Activated CD4-positive, alpha-beta T cell treated with anti-CD3 and anti-CD28 coated beads for 48 hours (primary cell): Measurements from ENCODE around the gene COASY.
"Not testable (repeated sequence)": the region's sequence is repeated elsewhere in the genome, so short reads cannot be mapped to it uniquely, and the experiment has no call there.

ENCODE experiments used
- DNase-seq: peaks from one replicate; pipeline ENCODE4 v3.0.0-alpha.2; 2020

Gene COASY

GRCh38 chr17:42531455-42532354, 30.2 kb upstream of the COASY start:
- peak; percentile 62 for DNase-seq

DNA sequence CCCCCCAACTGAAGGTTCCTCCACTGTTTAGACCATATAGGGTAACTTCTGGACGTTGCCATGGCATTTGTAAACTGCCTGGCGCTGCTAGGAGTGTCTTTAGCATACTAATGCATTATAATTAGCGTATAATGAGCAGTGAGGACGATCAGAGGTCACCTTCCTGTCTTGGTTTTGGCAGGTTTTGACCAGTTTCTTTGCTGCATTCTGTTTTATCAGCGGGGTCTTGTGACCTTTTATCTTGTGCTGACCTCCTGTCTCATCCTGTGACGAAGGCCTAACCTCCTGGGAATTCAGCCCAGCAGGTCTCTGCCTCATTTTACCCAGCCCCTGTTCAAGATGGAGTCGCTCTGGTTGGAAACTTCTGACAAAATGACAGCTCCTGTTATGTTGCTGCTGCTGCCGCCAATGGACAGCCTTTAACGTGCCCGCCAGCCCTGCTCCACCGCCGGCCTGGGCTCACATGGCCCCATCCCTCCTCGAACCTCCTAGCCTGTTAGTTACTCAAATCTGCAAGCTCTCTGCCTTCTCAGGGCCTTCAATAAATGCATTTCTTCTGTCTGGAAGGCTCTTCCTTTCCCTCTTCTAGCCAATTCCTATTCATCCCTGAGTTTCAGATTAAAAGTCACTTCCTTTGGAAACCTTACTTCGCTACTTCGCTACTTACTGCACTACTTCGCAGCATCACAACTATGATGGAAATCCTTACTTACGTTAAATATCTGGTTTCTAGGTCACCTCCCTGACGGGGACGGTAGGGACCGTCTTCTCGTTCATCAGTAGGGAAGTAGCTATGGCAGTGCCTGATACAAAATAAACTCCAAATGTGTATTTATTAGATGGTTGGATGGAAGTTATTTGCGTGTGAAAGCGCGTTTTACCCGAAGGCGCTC, 26.5 kb upstream of the COASY start:
- DNase-seq: no peak

DNA sequence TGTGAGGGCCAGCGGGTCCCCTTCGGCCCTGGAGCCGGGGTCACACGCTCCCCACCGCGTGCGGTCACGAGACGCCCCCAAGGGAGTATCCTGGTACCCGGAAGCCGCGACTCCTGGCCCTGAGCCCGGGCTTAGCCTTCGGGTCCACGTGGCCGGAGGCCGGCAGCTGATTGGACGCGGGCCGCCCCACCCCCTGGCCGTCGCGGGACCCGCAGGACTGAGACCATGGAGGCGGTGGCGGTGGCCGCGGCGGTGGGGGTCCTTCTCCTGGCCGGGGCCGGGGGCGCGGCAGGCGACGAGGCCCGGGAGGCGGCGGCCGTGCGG, 25.9 kb upstream of the COASY start, which contains the start of gene NAGLU:
TSS of gene NAGLU (plus strand) at position 194 of the 324 bp plus-strand sequence. CDS start at position 226, 32 bp downstream.
- peak; percentile 90 for DNase-seq

DNA sequence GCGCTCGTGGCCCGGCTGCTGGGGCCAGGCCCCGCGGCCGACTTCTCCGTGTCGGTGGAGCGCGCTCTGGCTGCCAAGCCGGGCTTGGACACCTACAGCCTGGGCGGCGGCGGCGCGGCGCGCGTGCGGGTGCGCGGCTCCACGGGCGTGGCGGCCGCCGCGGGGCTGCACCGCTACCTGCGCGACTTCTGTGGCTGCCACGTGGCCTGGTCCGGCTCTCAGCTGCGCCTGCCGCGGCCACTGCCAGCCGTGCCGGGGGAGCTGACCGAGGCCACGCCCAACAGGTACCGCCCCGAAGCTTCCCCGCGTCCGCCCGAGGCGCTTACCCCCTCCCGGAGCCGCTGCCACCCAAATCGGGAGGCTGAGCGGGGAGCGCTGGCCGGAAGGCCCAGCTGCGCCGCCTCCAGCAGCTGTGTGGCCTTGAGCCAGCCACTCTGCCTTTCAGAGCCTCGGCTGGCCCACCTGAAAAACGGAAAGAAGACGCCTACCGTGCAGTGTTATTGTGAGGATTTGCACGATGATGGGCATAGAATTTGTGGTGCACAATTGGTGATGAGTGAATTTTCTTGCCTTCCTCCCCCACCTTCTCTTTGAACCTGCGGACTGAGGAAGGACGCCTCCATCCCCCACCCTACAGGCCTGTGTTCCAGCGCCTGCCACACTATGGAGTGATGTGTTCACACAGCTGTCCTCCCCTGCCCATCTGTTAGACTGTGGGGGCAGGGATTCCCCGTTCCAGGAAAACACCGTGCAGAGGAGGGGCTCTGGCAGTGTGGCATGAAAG, 25.4 kb upstream of the COASY start:
- peak; percentile 83 for DNase-seq

DNA sequence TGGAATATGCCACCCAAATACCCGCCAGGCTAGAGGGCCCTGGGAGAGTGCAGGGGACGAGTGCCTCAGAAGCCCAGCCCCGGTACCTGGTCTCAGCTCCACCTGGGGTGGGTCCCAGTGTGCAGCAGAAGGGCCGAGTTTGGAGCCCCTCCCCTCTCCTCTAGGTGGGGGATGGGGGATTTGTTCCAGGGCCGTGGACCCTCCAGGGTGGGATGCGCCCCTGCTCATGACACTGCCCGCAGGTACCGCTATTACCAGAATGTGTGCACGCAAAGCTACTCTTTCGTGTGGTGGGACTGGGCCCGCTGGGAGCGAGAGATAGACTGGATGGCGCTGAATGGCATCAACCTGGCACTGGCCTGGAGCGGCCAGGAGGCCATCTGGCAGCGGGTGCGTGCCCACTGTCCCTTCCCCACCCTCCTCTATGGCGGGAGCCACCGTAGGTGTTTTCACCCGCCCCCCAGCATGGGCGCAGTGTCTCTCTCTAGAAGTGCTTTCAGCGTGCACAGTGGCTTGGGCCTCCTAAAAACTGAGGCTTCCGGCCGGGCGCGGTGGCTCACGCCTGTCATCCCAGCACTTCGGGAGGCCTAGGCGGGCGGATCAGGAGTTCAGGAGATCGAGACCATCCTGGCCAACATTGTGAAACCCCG, 24.7 kb upstream of the COASY start:
- no peak for DNase-seq

DNA sequence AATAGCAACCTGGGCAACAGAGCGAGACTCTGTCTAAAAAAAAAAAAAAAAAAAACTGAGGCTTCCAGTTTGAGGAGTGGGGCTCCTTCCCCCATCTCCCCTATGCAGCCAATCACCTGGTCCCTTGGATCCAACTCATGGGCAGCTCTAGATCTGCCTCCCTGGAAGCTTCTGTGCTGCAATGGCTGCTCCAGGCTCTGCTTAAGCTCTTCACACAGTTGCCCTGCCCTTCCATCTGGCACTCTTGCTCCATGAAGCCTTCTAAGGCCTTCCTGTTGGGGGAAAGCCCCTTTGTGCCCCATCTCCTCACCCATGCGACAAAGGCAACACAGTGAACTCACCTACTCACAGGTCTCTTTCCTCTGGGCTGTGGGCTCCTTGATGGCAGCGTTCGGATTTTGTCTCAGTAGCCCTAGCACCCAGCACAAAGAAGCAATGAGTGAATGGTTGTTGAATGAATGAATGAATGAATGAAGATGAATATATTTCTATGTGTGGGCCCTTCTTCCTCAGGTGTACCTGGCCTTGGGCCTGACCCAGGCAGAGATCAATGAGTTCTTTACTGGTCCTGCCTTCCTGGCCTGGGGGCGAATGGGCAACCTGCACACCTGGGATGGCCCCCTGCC, 24.0 kb upstream of the COASY start:
- no peak for DNase-seq

DNA sequence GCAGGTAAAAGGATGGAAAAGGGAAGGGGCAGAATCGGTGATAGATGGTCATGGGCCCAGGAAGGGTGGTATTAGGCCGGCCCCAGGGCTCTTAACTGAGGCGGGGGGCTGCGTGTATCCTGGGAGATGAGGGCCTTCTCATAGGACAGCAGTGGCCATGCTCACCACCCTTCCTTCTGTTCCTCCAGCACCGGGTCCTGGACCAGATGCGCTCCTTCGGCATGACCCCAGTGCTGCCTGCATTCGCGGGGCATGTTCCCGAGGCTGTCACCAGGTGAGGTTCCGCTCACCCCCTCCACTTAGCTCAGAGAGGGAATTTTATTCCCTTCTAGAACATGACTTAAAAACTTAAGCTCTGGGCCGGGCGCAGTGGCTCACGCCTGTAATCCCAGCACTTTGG, 23.5 kb upstream of the COASY start:
- no peak for DNase-seq

DNA sequence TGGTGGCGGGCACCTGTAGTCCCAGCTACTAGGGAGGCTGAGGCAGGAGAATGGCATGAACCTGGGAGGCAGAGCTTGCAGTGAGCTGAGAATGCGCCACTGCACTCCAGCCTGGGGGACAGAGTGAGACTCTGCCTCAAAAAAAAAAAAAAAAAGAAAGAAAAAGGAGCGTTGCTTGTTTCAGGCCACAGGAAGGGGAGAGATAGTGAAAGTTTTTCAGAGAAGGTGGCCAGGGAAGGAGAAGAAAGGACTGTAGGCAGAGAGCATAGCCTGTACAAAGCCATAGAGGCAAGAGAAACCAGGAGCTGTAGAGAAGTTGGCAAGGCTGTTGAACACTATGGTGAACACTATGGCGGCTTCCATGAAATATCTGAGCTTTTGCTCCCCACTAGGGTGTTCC, 21.4 kb upstream of the COASY start:
- not testable (repeated sequence) for DNase-seq

GRCh38 chr17:42541041-42541833, 20.7 kb upstream of the COASY start:
- DNase-seq: peak; percentile 24

DNA sequence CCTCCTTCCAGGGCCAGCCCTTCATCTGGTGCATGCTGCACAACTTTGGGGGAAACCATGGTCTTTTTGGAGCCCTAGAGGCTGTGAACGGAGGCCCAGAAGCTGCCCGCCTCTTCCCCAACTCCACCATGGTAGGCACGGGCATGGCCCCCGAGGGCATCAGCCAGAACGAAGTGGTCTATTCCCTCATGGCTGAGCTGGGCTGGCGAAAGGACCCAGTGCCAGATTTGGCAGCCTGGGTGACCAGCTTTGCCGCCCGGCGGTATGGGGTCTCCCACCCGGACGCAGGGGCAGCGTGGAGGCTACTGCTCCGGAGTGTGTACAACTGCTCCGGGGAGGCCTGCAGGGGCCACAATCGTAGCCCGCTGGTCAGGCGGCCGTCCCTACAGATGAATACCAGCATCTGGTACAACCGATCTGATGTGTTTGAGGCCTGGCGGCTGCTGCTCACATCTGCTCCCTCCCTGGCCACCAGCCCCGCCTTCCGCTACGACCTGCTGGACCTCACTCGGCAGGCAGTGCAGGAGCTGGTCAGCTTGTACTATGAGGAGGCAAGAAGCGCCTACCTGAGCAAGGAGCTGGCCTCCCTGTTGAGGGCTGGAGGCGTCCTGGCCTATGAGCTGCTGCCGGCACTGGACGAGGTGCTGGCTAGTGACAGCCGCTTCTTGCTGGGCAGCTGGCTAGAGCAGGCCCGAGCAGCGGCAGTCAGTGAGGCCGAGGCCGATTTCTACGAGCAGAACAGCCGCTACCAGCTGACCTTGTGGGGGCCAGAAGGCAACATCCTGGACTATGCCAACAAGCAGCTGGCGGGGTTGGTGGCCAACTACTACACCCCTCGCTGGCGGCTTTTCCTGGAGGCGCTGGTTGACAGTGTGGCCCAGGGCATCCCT, 18.5 kb upstream of the COASY start:
- DNase-seq: no peak

- no peak for DNase-seq
Observed at GRCh38 chr17:42544874-42545283, 17.1 kb upstream of the COASY start.

DNA sequence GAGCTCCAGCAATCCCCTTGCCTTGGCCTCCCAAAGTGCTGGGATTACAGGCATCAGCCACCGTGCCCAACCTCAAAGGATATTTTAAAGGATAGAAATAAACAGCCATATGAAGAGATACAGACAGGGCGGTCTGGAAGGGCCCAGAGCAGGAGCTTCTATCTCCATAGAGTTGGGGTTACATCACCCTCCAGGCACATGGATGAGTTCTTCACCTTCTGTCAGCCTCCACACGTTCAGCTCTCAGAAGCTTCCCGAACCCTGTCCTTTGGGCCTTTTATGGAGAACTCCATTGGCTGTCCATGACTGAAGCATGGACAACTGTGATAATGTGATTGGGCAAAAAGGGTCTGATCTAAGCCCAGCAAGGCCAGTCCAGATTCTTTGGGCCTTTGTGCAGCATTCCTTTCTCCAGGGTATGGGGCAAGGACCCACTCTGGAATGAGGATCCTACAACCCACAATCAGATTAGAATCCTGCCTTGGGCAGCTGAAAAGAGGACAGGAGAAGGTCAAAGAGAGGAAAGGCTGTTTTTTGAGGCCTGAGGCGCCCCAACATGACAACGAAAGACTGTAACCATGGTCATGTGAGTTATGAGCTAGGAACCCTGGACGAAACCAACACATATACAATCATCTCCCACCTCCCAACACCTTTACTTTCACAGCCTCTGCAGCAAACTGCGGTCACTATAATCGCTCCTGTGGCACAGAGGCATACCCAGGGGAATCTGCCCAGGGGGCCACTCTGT, 16.0 kb upstream of the COASY start:
- DNase-seq: not testable (repeated sequence)

DNA sequence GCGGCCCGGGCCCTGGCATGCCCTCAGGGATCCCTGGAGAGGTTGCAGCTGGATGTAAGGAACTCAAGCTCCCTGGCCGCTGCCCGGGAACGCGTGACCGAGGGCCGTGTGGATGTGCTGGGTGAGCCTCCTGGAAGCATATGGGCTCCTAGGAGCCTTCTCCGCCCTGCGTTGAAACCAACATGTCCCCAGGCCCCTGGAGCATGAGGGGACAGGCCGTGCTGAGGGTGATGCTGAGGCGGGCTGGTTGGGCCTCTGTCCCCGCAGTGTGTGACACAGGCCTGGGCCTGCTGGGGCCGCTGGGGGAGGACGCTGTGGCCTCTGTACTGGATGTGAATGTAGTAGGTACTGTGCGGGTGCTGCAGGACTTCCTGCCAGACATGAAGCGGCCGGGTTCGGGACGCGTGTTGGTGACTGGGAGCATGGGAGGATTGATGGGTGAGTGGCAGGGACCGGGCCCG, 14.9 kb upstream of the COASY start:
- no peak for DNase-seq

- DNase-seq: no peak
Observed at GRCh38 chr17:42547698-42548069, 14.3 kb upstream of the COASY start.

- DNase-seq: peak; percentile 87
Observed at GRCh38 chr17:42548070-42548837, 13.7 kb upstream of the COASY start.

DNA sequence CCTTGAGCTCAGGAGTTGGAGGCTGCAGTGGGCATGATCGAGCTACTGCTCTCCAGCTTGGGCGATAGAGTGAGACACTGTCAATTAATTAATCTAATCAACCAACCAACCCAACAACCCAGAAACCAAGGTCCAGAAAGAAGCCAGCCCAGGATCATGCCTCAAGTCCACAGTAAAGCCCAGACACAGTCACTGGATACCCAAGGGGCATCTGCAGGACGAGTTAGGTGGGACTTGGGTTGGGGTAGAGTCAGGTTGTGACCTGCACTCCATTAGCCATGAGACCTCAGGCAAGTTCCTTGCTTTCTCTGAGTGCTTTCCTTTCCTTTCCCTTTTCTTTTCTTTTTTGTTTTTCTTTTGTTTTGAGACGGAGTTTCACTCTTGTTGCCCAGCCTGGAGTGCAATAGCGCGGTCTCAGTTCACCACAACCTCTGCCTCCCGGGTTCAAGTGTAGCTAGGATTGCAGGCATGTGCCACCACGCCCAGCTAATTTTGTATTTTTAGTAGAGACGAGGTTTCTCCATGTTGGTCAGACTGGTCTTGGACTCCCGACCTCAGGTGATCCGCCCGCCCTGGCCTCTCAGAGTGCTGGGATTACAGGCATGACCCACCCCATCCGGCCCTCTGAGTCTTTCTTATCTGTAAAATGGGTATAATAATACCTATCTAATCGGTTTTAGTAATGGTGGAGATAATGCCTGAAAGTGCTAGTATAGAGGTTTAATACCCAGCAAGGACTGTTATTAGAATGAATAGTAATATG, 12.8 kb upstream of the COASY start:
- DNase-seq: no peak

GRCh38 chr17:42552736-42553135, 9.2 kb upstream of the COASY start, which contains the start of gene HSD17B1:
TSS of gene HSD17B1 (plus strand) at chr17:42552923. CDS start at chr17:42552934, 11 bp downstream.
- not testable (repeated sequence) for DNase-seq
